Frontal cortex (tissue), 4 donors: ENCODE results near the gene ARAF. TPM values are rescaled to one million over a fixed set of nuclear protein-coding genes. Genes with fewer than 3 reads are reported as not detected.
"Not testable (repeated sequence)": the region's sequence is repeated elsewhere in the genome, so short reads cannot be mapped to it uniquely, and the experiment has no call there.

Source experiments
- DNase-seq, 2 donors: peaks; one replicate each; pipeline ENCODE4 v3.0.0; 2012; ENCODE audit warnings: low spot score in 2 of 2
- FAIRE-seq: peaks from 2 replicates; lab custom pipeline; 2012; peaks lifted over from hg19 to GRCh38; lab: Jason Lieb, UNC
- total RNA-seq: library from RNA; depleted of rRNA; stranded (reverse); fragments of >200 nt; gene quantifications from one replicate; pipeline ENCODE4 v1.2.3, GENCODE V29; 2014
- donor health status: control.
- donor health status: control.
- donor health status: control.

ARAF gene
- total RNA-seq, 1 donor from 2014 or later: 4.5 TPM

DNA sequence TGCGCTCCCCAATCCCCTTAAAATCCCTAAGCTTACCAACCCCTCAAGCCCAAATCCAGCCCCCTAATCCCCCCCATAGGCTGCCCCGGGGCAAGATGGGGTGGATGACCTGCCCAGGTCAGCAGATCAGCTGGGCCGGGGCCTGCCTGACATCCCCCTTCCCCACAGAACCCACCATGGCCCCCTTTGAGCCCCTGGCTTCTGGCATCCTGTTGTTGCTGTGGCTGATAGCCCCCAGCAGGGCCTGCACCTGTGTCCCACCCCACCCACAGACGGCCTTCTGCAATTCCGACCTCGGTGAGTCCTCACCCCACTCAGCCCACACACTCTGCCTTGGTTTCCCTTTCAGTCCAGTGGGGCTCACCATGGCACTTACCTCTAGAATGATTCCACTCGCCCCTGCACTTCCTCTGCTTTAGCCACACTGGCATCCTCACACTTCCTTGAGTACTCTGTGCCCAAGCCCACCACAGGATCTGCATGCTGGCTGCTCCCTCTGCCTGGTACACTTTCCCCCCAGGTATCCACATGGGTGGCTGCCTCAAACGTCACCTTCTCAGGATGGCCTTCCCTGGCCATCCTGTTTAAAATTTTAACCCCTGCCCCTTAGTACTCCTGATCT lies 22.3 kb downstream of the ARAF start:
- DNase-seq (no peak), FAIRE-seq (no peak)

DNA sequence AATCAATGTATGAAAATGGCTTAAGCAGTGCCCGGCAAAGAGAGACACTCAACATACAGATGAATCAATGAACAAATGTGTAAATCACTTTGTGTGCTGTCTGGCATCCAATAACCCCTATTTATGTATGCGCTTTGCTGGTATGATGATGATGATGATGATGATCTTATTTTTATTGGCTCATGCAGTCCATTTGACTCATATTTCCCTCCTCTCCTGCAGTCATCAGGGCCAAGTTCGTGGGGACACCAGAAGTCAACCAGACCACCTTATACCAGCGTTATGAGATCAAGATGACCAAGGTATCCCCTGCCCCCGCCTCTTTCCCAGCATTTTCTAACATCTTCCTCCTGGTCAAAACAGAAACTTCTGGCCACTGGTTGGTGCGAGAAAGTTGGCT lies 23.7 kb downstream of the ARAF start:
- DNase-seq (no peak), FAIRE-seq (no peak)

GRCh38 chrX:47585273-47585672 lies 24.3 kb downstream of the ARAF start:
- no peak for DNase-seq

GRCh38 chrX:47586043-47586787 lies 25.2 kb downstream of the ARAF start:
- DNase-seq (no peak), FAIRE-seq (no peak)

More at GRCh38 chrX:47585273-47585672, 24.3 kb downstream of the ARAF start:
- FAIRE-seq: no peak

DNA sequence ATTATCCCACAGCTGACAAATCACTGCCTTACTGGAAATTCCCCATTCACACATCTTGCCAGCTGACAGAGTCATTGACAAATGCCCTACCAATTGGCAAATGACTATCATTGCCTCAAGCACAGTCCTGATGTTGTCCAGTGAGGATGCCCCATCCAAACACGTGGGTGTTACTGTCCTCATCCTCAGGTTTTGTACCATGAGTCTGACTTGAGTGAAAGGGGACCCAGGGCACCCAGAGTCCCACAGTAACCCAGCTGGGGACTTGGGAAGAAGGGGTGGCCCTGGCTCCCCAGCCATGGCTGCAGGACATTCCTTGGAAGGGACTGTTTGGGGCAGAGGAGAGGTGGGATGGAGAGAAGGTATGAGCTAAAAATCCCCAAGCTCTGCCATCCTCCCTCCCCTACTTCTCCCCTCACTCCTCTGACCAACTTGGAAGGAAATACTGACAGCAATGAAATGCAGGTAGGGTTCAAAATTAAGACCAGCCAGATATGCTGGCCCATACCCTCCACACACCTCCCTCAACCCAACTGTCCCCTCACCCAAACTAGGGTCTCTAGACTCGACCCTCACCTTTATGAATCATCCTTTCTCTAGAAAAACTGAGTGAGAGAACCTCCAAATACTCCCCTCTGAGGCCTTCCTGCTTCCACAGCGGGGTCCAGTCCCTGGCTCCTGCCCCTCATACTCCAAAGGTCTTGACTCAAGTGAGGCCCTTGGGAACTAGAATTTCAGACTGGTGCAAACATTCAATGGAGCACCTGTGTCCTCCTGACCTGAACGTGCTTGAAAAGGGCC lies 26.3 kb downstream of the ARAF start:
- no peak for FAIRE-seq
- no peak for DNase-seq

- no peak for DNase-seq
- FAIRE-seq: no peak
Observed at GRCh38 chrX:47587906-47588735, 27.1 kb downstream of the ARAF start.

DNA sequence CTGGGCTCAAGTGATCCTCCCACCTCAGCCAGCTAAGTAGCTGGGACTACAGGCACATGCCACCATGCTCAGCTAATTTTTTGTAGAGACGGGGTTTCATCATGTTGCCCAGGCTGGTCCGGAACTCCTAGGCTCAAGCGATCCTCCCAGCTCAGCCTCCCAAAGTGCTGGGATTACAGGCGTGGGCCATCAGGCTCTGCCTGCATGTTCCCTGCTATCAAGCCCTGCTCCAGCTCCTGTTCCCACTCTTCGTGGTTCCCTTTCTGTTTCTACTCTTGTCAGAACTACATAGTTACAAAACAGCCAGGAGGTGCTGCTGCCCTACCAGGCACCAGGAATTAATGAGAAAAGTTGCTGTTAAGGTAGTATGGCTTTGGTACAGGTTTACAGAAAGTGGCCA lies 30.0 kb downstream of the ARAF start:
- FAIRE-seq: no peak

GRCh38 chrX:47593522-47593921 lies 32.5 kb downstream of the ARAF start:
- no peak for FAIRE-seq

More for the DNA sequence above, 30.0 kb downstream of the ARAF start:
- DNase-seq: no peak

DNA sequence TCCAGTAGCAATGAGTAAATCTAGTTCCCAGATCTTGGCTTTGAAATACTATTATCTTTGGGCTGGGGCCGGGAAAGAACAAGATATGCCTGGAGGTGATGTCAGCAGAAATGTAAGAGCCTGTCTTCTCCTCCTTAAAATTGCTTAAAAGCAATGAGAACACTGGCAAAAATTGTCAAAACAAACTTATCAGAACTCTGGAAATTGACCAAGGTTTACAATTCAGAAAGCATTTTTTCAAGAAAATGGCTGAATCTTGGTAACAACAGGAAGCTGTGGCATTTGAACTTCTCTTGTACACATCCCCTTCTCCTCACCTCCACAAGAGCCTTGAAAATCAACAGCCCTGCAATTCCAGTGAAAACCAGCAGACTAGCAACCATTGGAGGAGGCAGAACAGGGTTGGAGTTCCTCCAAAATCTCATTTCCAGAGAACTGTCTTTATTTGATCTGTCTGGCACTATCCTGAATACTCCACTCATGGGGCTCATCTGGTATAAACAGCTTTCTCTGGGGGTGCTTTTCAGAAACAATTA lies 34.8 kb downstream of the ARAF start:
- no peak for FAIRE-seq
- DNase-seq: no peak

More at GRCh38 chrX:47593522-47593921, 32.5 kb downstream of the ARAF start:
- no peak for DNase-seq

DNA sequence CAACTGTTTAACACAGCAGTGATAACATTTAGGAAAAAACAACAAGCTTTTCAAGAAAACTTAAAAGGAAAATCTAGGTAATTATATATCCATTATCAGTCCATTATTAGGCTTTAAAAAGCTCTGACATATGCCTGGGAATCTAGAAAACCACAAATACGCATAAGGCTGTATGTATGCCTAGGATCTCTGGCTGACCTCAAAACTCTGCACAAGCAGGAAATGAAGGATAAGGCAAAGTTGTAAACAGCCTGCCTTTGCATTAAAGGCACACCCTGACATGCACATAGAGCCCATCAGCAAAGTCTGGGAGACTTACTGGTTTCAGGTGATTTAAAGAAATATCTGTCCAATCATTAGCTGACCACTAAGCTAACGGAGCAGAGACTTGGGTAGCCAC lies 35.3 kb downstream of the ARAF start:
- no peak for FAIRE-seq
- no peak for DNase-seq

- DNase-seq (no peak), FAIRE-seq (no peak)
Observed at GRCh38 chrX:47597222-47597621, 36.2 kb downstream of the ARAF start.

DNA sequence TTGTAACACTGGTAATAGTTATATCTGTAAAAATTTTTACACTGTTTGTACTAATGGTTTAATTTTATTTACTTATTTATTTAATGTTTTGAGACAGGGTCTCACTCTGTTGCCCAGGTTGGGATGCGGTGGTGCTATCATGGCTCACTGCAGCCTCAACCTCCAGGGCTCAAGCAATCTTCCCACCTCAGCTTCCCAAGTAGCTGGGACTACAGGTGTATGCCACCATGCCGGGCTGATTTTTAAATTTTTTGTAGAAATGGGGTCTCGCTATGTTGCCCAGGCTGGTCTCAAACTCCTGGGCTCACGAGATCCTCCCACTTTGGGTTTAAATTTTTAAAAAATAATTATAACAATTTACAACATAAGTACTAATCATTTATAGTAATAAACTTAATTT lies 42.1 kb downstream of the ARAF start:
- not testable (repeated sequence) for FAIRE-seq, DNase-seq

DNA sequence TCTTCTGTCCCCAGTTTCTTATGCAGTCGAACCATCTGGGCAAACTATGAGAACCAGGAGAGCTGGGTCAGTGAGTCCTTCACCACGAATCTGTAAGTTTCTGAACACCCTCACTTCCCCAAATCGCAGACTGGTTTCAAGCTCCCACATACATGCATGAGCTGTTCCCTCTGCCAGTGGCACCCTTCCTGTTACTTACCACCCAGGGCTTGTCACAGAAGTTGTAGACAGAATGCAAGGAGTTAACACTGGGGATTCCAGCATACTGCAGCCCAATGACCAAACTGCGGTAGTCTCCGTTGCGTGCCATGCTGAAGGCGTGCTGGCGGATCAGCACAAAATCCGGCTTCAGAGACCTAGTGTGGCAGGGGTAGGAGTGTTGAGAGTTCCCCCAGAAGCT lies 44.0 kb downstream of the ARAF start:
- no peak for FAIRE-seq
- DNase-seq: no peak

- FAIRE-seq (no peak), DNase-seq (no peak)
Observed at GRCh38 chrX:47607091-47607490, 46.1 kb downstream of the ARAF start.

DNA sequence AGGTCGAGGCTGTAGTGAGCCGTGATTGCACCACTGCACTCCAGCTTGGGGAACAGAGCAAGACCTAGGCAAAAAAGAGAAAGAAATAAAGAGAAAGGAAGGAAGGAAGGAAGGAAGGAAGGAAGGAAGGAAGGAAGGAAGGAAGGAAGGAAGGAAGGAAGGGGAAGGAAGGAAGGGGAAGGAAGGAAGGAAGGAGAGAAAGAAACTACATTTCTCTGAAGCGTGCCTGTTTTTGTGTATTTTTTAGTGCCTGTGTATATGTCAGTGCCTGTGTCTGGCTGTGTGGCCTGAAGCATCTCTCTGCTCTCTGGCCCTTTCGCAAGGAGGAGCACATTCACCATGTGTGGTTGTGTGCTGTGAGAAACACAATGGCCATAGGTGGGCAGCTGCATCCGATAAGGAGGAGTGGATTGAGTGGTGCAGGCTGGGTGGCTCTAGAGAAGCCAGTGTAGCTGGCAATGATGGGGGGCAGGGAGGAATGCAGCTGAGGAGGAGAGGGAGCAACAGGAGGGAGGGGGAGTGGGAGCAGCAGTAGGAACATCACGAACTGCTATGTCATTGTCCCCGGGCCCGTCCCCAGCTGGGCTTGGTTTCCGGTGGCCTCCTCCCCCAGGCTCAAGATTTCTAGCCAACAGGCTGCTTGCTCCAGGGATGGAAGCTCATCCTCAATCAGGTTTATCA lies 47.3 kb downstream of the ARAF start:
- DNase-seq: peak in 1 of 2 donors; percentile 22
- FAIRE-seq: no peak

- FAIRE-seq (no peak), DNase-seq (no peak)
Observed at GRCh38 chrX:47610511-47610910, 49.5 kb downstream of the ARAF start.

GRCh38 chrX:47611489-47611888 lies 50.5 kb downstream of the ARAF start:
- no peak for DNase-seq
- FAIRE-seq: no peak

DNA sequence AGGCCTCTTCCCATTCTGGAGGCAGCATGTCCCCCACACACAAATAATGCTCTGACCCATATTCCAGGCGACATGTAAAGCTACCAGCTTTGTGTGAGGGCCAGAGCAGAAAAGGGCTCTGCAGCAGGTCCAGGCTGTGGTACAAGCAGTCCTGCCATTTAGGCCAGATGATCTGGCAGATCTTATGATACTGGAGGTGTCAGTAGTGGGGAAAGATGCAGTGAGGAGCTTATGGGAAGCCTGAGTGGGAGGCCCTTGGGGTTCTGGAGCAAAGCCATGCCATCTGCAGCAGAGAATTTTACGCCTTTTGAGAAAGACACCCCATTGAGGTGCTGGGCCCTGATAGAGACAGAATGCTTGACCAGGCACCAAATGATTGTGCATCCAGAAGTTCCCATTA lies 50.9 kb downstream of the ARAF start:
- FAIRE-seq (no peak), DNase-seq (no peak)

GRCh38 chrX:47612418-47612817 lies 51.4 kb downstream of the ARAF start:
- DNase-seq (no peak), FAIRE-seq (no peak)
